HFFc6 (cell line): ENCODE data around the gene VPS54. TPM values are rescaled to one million over a fixed set of nuclear protein-coding genes. Genes with fewer than 3 reads are reported as not detected.

Experiments used
- DNase-seq: peaks from one replicate; pipeline ENCODE4 v3.0.0-alpha.2; 2018
- H3K27ac Mint-ChIP-seq: 2 replicates; pipeline ENCODE4 v1.8.0; 2020; ENCODE audit warnings: mild to moderate bottlenecking, mixed read lengths
- H3K27me3 Mint-ChIP-seq: 2 replicates; pipeline ENCODE4 v1.8.0; 2021; ENCODE audit warnings: mild to moderate bottlenecking, moderate library complexity, mixed read lengths; ENCODE audit not compliant: insufficient read depth
- H3K36me3 Mint-ChIP-seq: 2 replicates; pipeline ENCODE4 v1.8.0; 2021; ENCODE audit warnings: low read depth, mixed read lengths
- H3K4me1 Mint-ChIP-seq: 2 replicates; pipeline ENCODE4 v1.8.0; 2020; ENCODE audit warnings: low read depth, mixed read lengths
- H3K4me3 Mint-ChIP-seq: 2 replicates; pipeline ENCODE4 v1.8.0; 2020; ENCODE audit warnings: mild to moderate bottlenecking, moderate library complexity, mixed read lengths
- H3K9me3 Mint-ChIP-seq: 2 replicates; pipeline ENCODE4 v1.8.0; 2020; ENCODE audit warnings: mild to moderate bottlenecking, mixed read lengths
- total RNA-seq, 6 experiments: library from RNA; stranded (reverse); fragmentation: NEBNext Ultra II Directional; extraction: Animal tissue kit (Norgen Biotek cat#: 25700); gene quantifications; 2 replicates in 1 of 6; 3 replicates in 5 of 6; pipeline ENCODE4 v1.2.3, GENCODE V29; 2021
- TF ChIP-seq, protein P1 (sequence below): fragments of 200-600 bp; sonication (generic); IDR thresholded peaks from 2 replicates; pipeline ENCODE4 v1.5.0; 2021; ENCODE audit warnings: antibody characterized with exemption, mild to moderate bottlenecking

VPS54 gene
- total RNA-seq, 6 experiments from 2014 or later = 12.9 to 17.7 (median 15.0) TPM

DNA sequence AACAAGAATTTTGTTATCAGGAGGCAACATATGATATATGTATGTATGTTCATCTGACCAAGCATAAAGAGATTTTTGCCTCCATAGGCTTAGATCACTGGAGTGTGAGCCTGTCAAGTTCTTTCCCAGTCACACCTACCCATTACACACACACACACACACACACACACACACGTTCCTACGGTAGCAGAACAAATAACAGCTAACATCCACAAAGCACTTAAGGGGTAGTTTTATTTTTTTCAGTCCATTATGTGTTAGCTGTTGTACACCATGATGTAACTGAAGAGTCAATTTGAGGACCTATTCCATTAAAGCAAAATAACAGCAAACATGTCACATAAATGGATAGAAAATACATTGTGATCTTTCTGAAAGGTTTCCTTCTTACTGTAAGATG, 138.0 kb downstream of the VPS54 start:
- H3K27ac Mint-ChIP-seq = no peak overlapping the region
- TF ChIP-seq, protein P1, sequence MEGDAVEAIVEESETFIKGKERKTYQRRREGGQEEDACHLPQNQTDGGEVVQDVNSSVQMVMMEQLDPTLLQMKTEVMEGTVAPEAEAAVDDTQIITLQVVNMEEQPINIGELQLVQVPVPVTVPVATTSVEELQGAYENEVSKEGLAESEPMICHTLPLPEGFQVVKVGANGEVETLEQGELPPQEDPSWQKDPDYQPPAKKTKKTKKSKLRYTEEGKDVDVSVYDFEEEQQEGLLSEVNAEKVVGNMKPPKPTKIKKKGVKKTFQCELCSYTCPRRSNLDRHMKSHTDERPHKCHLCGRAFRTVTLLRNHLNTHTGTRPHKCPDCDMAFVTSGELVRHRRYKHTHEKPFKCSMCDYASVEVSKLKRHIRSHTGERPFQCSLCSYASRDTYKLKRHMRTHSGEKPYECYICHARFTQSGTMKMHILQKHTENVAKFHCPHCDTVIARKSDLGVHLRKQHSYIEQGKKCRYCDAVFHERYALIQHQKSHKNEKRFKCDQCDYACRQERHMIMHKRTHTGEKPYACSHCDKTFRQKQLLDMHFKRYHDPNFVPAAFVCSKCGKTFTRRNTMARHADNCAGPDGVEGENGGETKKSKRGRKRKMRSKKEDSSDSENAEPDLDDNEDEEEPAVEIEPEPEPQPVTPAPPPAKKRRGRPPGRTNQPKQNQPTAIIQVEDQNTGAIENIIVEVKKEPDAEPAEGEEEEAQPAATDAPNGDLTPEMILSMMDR = no peak
- no peak for DNase-seq

DNA sequence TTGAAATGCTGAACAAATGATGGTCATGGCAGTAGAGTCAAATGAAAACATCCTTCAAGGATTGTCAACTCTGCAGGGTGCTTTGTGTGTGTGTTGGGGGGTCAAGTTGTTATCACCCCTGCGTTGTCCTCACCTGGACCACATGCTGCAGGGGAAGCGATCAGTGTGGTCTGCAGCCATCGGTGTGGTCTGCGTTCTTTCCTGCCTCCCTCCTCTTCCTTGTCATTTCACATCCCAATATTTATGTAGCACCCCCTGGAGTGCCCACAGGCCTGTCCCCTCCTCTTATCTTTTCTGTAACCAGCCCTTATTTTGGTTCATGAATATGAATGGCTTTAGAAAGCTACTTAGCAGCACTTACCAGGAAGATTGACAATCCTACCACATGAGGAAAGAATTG, 138.6 kb downstream of the VPS54 start:
- TF ChIP-seq, protein P1 = no peak
- Mint-ChIP-seq H3K4me1 (peaks cover 10% of the 10 kb centered on the region), H3K36me3 (peaks cover 30% of the 10 kb centered on the region), H3K27me3 (peaks cover 2% of the 10 kb centered on the region; the same call in 1 of the 2 replicates), H3K4me3 (no peak overlapping the region), H3K9me3 (no peaks in the 10 kb centered on the region), H3K27ac (no peak overlapping the region)
- DNase-seq = no peak

More for the DNA sequence above, 138.0 kb downstream of the VPS54 start:
- Mint-ChIP-seq H3K36me3 (peaks cover 29% of the 10 kb centered on the region), H3K27me3 (peaks cover 2% of the 10 kb centered on the region; the same call in 1 of the 2 replicates), H3K4me3 (no peak overlapping the region), H3K9me3 (no peaks in the 10 kb centered on the region), H3K4me1 (peaks cover 4% of the 10 kb centered on the region)

DNA sequence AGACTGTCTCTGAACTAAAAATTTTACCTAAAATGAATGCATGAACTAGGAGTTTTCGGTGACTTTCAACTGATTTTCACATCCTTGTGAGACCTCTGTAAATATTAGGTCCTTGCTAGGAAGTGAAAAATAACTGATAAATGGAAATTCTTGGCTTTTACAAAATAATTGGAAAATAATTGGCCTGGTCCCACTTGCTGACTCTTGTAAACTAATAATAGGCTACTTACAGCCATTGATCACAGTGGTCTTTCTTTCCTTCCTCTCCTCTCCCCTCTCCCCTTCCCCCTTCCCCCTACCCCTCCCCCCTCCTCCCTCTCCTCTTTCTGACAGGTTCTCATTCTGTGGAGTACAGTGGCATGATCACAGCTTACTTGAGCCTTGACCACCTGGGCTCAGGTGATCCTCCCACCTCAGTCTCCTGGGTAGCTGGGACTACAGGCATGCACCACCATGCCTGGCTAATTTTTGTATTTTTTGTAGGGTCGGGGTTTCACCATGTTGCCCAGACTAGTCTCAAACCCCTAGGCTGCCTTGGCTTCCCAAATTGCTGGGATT, 139.3 kb downstream of the VPS54 start:
- TF ChIP-seq, protein P1 = no peak
- peaks cover 30% of the 10 kb centered on the region for H3K36me3 Mint-ChIP-seq
- H3K27me3 Mint-ChIP-seq = peaks cover 2% of the 10 kb centered on the region; the same call in 1 of the 2 replicates
- DNase-seq = no peak
- H3K27ac Mint-ChIP-seq = no peak overlapping the region
- peaks cover 17% of the 10 kb centered on the region for H3K4me1 Mint-ChIP-seq
- no peak overlapping the region for H3K4me3 Mint-ChIP-seq
- no peaks in the 10 kb centered on the region for H3K9me3 Mint-ChIP-seq

DNA sequence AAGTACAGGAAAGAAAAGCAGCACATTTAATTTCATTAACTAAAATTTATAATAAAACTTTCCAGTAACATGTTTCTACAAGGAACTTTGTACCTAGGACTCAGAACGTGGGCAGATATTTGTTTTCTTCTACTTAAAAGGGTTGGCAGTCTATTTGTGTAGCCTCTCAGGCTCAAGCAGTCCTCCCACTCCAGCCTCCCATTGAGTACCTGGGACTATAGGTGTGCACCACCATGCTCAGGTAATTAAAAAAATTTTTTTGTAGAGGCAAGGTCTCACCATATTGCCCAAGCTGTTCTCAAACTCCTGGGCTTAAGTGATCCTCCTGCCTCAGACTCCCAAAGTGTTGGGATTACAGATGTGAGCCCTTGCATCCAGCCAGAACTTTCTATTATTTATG, 140.7 kb downstream of the VPS54 start:
- TF ChIP-seq, protein P1 = no peak
- DNase-seq = no peak
- Mint-ChIP-seq H3K27ac (no peak overlapping the region), H3K4me3 (no peak overlapping the region), H3K9me3 (no peaks in the 10 kb centered on the region), H3K36me3 (peaks cover 33% of the 10 kb centered on the region), H3K4me1 (peaks cover 31% of the 10 kb centered on the region), H3K27me3 (peaks cover 5% of the 10 kb centered on the region; the same call in 1 of the 2 replicates)

DNA sequence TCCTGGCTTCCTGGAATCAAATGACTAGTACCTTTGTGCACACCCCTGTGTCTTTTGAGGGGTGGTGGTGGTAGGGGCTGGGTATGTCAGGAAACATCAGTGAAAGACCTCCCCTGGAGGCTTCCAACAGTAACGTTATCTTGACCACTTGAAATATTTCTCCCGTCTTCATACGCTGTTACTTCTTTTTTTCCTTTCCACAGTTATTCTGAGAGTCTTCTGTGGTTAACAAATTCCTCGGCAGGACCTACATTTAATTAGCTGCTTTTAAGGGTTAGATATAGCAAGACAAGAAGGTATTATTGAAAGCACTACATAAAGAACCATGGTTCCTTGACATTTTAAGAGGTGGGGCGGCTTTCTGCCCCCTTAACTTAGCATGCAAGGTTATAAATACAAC, 142.9 kb downstream of the VPS54 start:
- Mint-ChIP-seq H3K4me1 (peaks cover 53% of the 10 kb centered on the region), H3K36me3 (peaks cover 39% of the 10 kb centered on the region), H3K27ac (no peak overlapping the region), H3K9me3 (no peaks in the 10 kb centered on the region), H3K4me3 (no peak overlapping the region), H3K27me3 (peaks cover 5% of the 10 kb centered on the region; the same call in 1 of the 2 replicates)
- TF ChIP-seq, protein P1 = no peak
- DNase-seq = no peak
